ENCODE data around the gene RLN2.

RLN2 gene

DNA sequence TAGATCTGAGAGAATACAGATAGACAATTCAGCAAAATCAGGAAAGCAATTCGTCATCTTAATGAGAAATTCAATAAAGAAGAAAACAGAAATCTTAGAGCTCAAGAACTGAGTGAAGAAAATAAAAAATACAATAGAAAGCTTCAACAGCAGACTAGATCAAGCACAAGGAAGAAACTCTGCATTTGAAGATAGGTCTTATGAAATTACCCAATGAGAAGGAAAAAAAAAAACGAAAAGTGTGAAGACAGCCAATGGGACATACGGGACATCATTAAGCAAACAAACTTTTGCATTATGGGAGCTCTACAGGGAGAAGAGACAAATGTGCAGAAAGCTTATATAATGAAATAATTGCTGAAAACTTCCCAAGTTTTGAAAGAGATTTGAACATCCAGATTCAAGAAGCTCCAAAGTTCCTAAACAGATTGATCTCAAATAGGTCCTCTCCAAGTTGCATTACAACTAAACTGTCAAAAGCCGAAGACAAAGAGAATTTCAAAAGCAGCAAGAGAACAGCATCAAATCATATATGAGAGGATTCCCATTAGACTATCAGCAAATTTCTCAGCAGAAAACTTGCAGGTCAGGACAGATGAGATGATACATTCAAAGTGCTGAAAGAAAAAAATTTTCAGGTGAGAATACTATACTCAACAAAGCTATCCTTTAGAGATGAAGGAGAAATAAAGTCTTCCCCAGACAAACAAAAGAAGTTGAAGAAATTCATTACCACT, 10.8 kb upstream of the RLN2 start:
- Histone ChIP-seq H3K36me3 (ENCODE audit: control insufficient read depth, insufficient read depth, low read length) (no peaks in the 10 kb centered on the region), H3K27ac (ENCODE audit: low read depth, low read length) (no peak overlapping the region), H3K27me3 (ENCODE audit: control insufficient read depth, insufficient read depth, low read length) (no peaks in the 10 kb centered on the region), H3K4me1 (ENCODE audit: control insufficient read depth, insufficient read depth, low read length) (no peaks in the 10 kb centered on the region), H3K9ac (ENCODE audit: low read length) (no peak overlapping the region), H3K4me3 (ENCODE audit: low read length) (no peak overlapping the region)

DNA sequence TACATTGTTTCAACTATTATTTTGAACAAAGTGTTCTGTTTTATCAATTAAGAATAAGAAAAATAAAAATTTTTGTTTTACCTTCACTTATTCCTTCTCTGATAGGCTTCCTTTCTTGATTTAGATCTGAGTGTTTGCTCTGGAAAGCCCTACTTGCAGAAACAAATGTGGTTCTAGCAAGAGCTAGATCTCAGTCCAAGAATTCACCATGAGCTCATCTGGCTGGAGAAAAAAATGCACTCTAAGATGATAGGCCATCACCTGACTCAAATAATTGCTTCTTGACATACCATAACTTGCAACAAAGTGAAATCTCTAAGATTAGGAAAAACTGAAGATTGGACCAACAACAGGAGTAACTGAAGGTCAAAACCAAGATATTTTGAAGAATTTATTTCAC, 6.3 kb upstream of the RLN2 start:
- Histone ChIP-seq H3K36me3 (ENCODE audit: control insufficient read depth, insufficient read depth, low read length) (no peaks in the 10 kb centered on the region), H3K27me3 (ENCODE audit: control insufficient read depth, insufficient read depth, low read length) (no peaks in the 10 kb centered on the region), H3K9ac (ENCODE audit: low read length) (no peak overlapping the region), H3K4me1 (ENCODE audit: control insufficient read depth, insufficient read depth, low read length) (no peaks in the 10 kb centered on the region), H3K4me3 (ENCODE audit: low read length) (no peak overlapping the region), H3K27ac (ENCODE audit: low read depth, low read length) (no peak overlapping the region)

GRCh38 chr9:5305741-5306140, 1.2 kb upstream of the RLN2 start:
- no peak overlapping the region for H3K9ac ChIP-seq (ENCODE audit: low read length)
- H3K4me1 ChIP-seq (ENCODE audit: control insufficient read depth, insufficient read depth, low read length) = no peaks in the 10 kb centered on the region
- H3K27ac ChIP-seq (ENCODE audit: low read depth, low read length) = no peak overlapping the region
- H3K36me3 ChIP-seq (ENCODE audit: control insufficient read depth, insufficient read depth, low read length) = no peaks in the 10 kb centered on the region
- H3K27me3 ChIP-seq (ENCODE audit: control insufficient read depth, insufficient read depth, low read length) = no peaks in the 10 kb centered on the region
- H3K4me3 ChIP-seq (ENCODE audit: low read length) = no peak overlapping the region

GRCh38 chr9:5301544-5301943, 3.0 kb downstream of the RLN2 start:
- Histone ChIP-seq H3K36me3 (ENCODE audit: control insufficient read depth, insufficient read depth, low read length) (no peaks in the 10 kb centered on the region), H3K27me3 (ENCODE audit: control insufficient read depth, insufficient read depth, low read length) (no peaks in the 10 kb centered on the region), H3K4me1 (ENCODE audit: control insufficient read depth, insufficient read depth, low read length) (no peaks in the 10 kb centered on the region), H3K9ac (ENCODE audit: low read length) (no peak overlapping the region), H3K27ac (ENCODE audit: low read depth, low read length) (no peak overlapping the region), H3K4me3 (ENCODE audit: low read length) (no peak overlapping the region)

DNA sequence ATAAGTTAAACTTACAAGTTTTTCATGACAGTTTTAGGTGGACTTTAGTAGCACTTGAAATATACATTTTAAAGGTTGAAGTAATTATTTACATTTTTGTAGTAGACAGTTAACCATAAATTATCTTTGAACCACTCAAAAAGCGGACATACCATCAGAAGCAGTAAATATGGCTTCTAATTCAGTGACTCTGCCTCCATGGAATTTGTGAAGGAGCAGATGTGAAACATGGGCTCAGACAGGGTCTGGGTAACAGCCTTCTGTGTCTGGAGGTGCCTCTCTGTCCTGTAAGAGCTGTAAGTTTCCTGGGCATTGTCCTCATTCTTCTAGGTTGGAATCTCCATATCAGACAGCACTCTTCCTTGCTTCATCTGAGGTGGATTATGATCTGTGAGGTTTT, 12.4 kb downstream of the RLN2 start:
- Histone ChIP-seq H3K27me3 (ENCODE audit: control insufficient read depth, insufficient read depth, low read length) (no peaks in the 10 kb centered on the region), H3K9ac (ENCODE audit: low read length) (no peak overlapping the region), H3K4me1 (ENCODE audit: control insufficient read depth, insufficient read depth, low read length) (no peaks in the 10 kb centered on the region), H3K4me3 (ENCODE audit: low read length) (no peak overlapping the region), H3K27ac (ENCODE audit: low read depth, low read length) (no peak overlapping the region), H3K36me3 (ENCODE audit: control insufficient read depth, insufficient read depth, low read length) (no peaks in the 10 kb centered on the region)

DNA sequence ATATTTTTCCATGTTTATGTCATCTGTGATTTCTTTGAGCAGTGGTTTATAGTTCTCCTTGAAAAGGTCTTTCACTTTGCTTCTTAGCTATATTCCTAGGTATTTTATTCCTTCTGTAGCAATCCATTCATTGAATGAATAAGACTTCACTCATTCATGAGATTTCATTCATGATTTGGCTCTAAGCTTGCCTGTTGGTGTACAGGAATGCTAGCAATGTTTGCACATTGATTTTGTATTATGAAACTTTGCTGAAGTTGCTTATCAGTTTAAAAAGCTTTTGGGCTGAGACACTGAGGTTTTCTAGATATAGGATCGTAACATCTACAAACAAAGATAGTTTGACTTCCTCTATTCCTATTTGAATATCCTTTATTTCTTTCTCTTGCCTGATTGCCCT, 15.9 kb downstream of the RLN2 start:
- no peaks in the 10 kb centered on the region for H3K36me3 ChIP-seq (ENCODE audit: control insufficient read depth, insufficient read depth, low read length)
- no peak overlapping the region for H3K9ac ChIP-seq (ENCODE audit: low read length)
- H3K4me3 ChIP-seq (ENCODE audit: low read length) = no peak overlapping the region
- H3K27ac ChIP-seq (ENCODE audit: low read depth, low read length) = no peak overlapping the region
- no peaks in the 10 kb centered on the region for H3K4me1 ChIP-seq (ENCODE audit: control insufficient read depth, insufficient read depth, low read length)
- H3K27me3 ChIP-seq (ENCODE audit: control insufficient read depth, insufficient read depth, low read length) = no peaks in the 10 kb centered on the region

DNA sequence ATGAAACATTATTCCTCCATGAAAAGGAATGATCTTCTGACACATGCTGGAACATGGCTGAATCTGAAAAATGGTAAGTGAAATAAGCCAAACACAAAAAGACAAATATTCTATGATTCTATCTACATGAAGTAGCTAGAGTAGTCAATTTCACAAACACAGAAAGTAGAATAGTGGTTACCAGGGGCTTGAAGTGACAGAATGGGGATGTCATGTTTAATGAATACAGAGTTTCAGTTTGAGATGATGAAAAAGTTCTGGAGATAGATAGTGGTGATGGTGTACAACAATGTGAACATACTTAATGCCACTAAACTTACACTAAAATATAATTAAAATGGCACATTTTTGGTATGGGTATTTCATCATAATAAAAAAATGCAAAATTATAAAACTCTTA, 18.3 kb downstream of the RLN2 start:
- Histone ChIP-seq H3K9ac (ENCODE audit: low read length) (no peak overlapping the region), H3K27ac (ENCODE audit: low read depth, low read length) (no peak overlapping the region), H3K4me1 (ENCODE audit: control insufficient read depth, insufficient read depth, low read length) (no peaks in the 10 kb centered on the region), H3K36me3 (ENCODE audit: control insufficient read depth, insufficient read depth, low read length) (no peaks in the 10 kb centered on the region), H3K4me3 (ENCODE audit: low read length) (no peak overlapping the region), H3K27me3 (ENCODE audit: control insufficient read depth, insufficient read depth, low read length) (no peaks in the 10 kb centered on the region)

DNA sequence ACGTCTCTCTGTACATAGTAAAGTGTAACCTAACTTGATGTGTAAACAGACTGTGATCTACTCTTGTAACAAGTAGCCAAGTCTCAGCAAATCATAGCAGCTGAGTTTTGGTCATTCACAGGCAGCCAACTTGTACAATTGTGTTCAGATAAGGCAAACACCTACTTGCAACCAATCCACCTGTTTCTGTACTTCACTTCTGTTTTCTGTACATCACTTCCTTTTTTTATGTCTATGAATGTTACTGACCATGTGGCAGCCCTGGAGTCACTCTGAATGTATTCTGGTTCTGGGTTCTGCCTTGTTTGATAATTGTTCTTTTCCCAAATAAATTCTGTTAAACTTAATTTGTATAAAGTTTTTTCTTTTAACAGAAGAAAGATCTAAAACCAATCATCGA, 26.0 kb downstream of the RLN2 start:
- no peaks in the 10 kb centered on the region for H3K27me3 ChIP-seq (ENCODE audit: control insufficient read depth, insufficient read depth, low read length)
- H3K4me3 ChIP-seq (ENCODE audit: low read length) = no peak overlapping the region
- no peaks in the 10 kb centered on the region for H3K36me3 ChIP-seq (ENCODE audit: control insufficient read depth, insufficient read depth, low read length)

GRCh38 chr9:5274770-5275169, 29.7 kb downstream of the RLN2 start:
- Histone ChIP-seq H3K27ac (ENCODE audit: low read depth, low read length) (no peak overlapping the region), H3K4me3 (ENCODE audit: low read length) (no peak overlapping the region), H3K9ac (ENCODE audit: low read length) (no peak overlapping the region), H3K27me3 (ENCODE audit: control insufficient read depth, insufficient read depth, low read length) (no peaks in the 10 kb centered on the region), H3K36me3 (ENCODE audit: control insufficient read depth, insufficient read depth, low read length) (no peaks in the 10 kb centered on the region), H3K4me1 (ENCODE audit: control insufficient read depth, insufficient read depth, low read length) (no peaks in the 10 kb centered on the region)

More for the DNA sequence above, 26.0 kb downstream of the RLN2 start:
- no peak overlapping the region for H3K27ac ChIP-seq (ENCODE audit: low read depth, low read length)
- H3K4me1 ChIP-seq (ENCODE audit: control insufficient read depth, insufficient read depth, low read length) = no peaks in the 10 kb centered on the region
- no peak overlapping the region for H3K9ac ChIP-seq (ENCODE audit: low read length)

DNA sequence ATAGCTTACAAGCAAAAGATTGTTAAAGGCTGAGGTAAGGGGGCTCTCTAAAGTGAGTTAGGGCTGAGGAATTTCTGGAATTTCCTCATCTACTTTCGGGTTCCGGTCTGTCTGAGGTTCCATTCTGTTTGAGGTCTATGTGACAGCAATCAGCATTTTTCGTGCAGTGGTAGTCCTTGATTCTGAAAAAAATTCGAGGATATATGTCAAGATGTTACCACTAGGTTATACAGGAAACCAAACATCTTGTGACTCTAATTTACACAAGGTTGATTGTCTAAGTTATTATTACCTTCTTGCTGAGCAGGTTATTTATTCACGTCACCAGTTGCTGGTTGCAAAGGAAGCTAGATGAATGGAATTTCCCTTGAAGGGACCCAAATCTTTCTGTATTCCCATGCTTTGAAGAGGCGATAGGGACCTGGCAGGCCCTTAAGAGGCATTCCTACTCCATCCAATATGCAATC, 35.2 kb downstream of the RLN2 start:
- Histone ChIP-seq H3K9ac (ENCODE audit: low read length) (no peak overlapping the region), H3K36me3 (ENCODE audit: control insufficient read depth, insufficient read depth, low read length) (no peaks in the 10 kb centered on the region), H3K4me3 (ENCODE audit: low read length) (no peak overlapping the region), H3K27ac (ENCODE audit: low read depth, low read length) (no peak overlapping the region), H3K27me3 (ENCODE audit: control insufficient read depth, insufficient read depth, low read length) (no peaks in the 10 kb centered on the region), H3K4me1 (ENCODE audit: control insufficient read depth, insufficient read depth, low read length) (no peaks in the 10 kb centered on the region)

DNA sequence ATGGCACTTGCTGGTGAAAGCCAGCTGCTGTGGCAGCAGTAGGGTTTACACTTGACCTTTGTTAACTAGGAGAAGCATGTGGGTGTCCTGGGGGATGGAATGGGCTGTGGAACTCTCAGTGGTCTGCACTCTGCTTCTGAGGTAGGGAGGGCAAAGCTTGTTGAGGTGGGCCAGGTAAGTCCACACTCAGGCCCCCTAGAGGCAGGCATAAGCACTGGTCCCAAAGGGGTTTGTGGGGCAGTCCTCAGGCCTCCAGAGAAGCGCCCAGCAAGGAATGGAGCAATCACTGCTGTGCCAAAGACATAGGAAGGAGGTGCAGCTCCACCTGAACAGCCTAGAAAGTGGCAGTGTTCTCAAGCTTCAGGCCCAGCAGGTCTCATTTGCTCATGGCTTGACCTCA, 38.6 kb downstream of the RLN2 start:
- H3K4me3 ChIP-seq (ENCODE audit: low read length) = no peak overlapping the region
- H3K4me1 ChIP-seq (ENCODE audit: control insufficient read depth, insufficient read depth, low read length) = no peaks in the 10 kb centered on the region
- no peak overlapping the region for H3K27ac ChIP-seq (ENCODE audit: low read depth, low read length)
- H3K9ac ChIP-seq (ENCODE audit: low read length) = no peak overlapping the region
- H3K36me3 ChIP-seq (ENCODE audit: control insufficient read depth, insufficient read depth, low read length) = no peaks in the 10 kb centered on the region
- H3K27me3 ChIP-seq (ENCODE audit: control insufficient read depth, insufficient read depth, low read length) = no peaks in the 10 kb centered on the region

GRCh38 chr9:5264219-5264595, 40.3 kb downstream of the RLN2 start:
- Histone ChIP-seq H3K4me1 (ENCODE audit: control insufficient read depth, insufficient read depth, low read length) (no peaks in the 10 kb centered on the region), H3K36me3 (ENCODE audit: control insufficient read depth, insufficient read depth, low read length) (no peaks in the 10 kb centered on the region), H3K27ac (ENCODE audit: low read depth, low read length) (no peak overlapping the region), H3K4me3 (ENCODE audit: low read length) (no peak overlapping the region), H3K9ac (ENCODE audit: low read length) (no peak overlapping the region), H3K27me3 (ENCODE audit: control insufficient read depth, insufficient read depth, low read length) (no peaks in the 10 kb centered on the region)
